ENCODE measurements around the gene ABI1. TPM values are rescaled to one million over a fixed set of nuclear protein-coding genes. Genes with fewer than 3 reads are reported as not detected.

ABI1 gene
- total and polyA plus RNA-seq, 2 of the 13 experiments (the other 11 are each of a cell fraction or from before 2014, with no cell fraction given), result 20.9 to 22.9 TPM

- H3K79me2 ChIP-seq (ENCODE audit: insufficient read depth, low read length), result no peaks in the 10 kb centered on the region
- H3K36me3 ChIP-seq (replicated peaks in 1 of 2; ENCODE audit: control insufficient read depth in 1 of 2, insufficient read depth in 2 of 2, low read length in 2 of 2), result peaks cover 3 to 17% of the 10 kb centered on the region in 2 experiments; a peak in 4 of 5 replicates
- no peak overlapping the region for H3K9ac ChIP-seq (ENCODE audit: insufficient read depth, low read depth, low read length)
- H3K9me3 ChIP-seq (ENCODE audit: low read length), result no peaks in the 10 kb centered on the region
- TF ChIP-seq ZSCAN29 (CRISPR knock-in tag; conservative IDR thresholded peaks at IDR 0.05) (no peak), HMGA1 (CRISPR knock-in tag; conservative IDR thresholded peaks at IDR 0.05) (no peak), HNRNPK (IDR thresholded peaks at IDR 0.05; ENCODE audit: low read depth, low read length, poor library complexity, severe bottlenecking) (peak; percentile 67), ZSCAN12 (CRISPR knock-in tag; IDR thresholded peaks at IDR 0.05) (no peak), ZC3H13 (CRISPR knock-in tag; IDR thresholded peaks at IDR 0.05) (no peak), ZNF703 (CRISPR knock-in tag; IDR thresholded peaks at IDR 0.05; ENCODE audit: borderline replicate concordance) (no peak), STAG1 (CRISPR knock-in tag; IDR thresholded peaks at IDR 0.05) (no peak), MTA1 (CRISPR knock-in tag; IDR thresholded peaks at IDR 0.05; ENCODE audit: borderline replicate concordance) (no peak), PCBP2 (optimal IDR thresholded peaks at IDR 0.05; ENCODE audit: low read depth, low read length, poor library complexity, severe bottlenecking) (peak; percentile 48)
- WGBS (ENCODE audit: low lambda C conversion rate), result 97% methylated on average over 2 of the region's 2 CpGs
- H2AFZ ChIP-seq (ENCODE audit: low read length), result no peak overlapping the region
- ChIA-PET POLR2A (no interaction called here), CTCF (ENCODE audit: low intra/inter-chr PET ratio, low total read pairs) (no interaction called here)
- ATAC-seq (no peak), DNase-seq (ENCODE audit: low spot score) (no peak), FAIRE-seq (no peak)
- no peak overlapping the region for H3K4me3 ChIP-seq (replicated peaks in 1 of 3; ENCODE audit: insufficient read depth in 1 of 3, low read depth in 2 of 3, low read length in 3 of 3)
- in situ Hi-C loops (cut with HindIII; ENCODE audit: extremely low pct_ligation_motif_present, low pct_unique_long_range_greater_than_20kb), result no loop called here
- no TSS peak for BruUV-seq (replicated peaks)
- no peaks in the 10 kb centered on the region for H3K4me1 ChIP-seq (ENCODE audit: insufficient read depth, low read length)
- H3K4me2 ChIP-seq (ENCODE audit: low read depth, low read length), result no peak overlapping the region
- no peak overlapping the region for H3K27ac ChIP-seq (ENCODE audit: extremely low read length, insufficient read depth, low read length)
- intact Hi-C loops (cut with micrococcal nuclease; ENCODE audit: unreplicated experiment), result no loop called here
- H3K27me3 ChIP-seq (ENCODE audit: control insufficient read depth in 1 of 2, insufficient read depth in 2 of 2, low read length in 2 of 2), result no peaks in the 10 kb centered on the region
- no peaks in the 10 kb centered on the region for H4K20me1 ChIP-seq (ENCODE audit: insufficient read depth, low read length)
These were observed 95.2 kb downstream of the ABI1 start for GRCh38 chr10:26765549-26765948.

DNA sequence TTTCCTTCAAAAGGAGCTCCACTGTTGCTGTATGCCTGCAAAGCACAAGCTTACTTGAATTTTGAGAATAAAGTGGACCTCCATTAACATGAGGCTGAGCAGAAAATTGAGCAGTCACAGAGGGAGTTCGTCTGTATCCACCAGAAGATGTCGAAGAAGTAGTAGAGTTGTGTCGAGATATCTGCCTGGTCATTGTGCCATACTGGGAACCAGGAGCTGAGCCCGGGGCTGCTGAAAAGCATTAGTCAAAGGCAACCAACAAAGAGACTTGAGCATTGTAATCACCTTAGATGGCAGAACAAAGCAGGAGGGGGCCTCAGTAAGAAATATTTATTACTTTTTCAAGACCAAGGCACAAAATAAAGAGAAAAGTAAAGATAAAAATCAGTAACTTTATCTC, 101.8 kb downstream of the ABI1 start:
- H3K9me3 ChIP-seq (ENCODE audit: low read length), result no peaks in the 10 kb centered on the region
- BruUV-seq (replicated peaks), result no TSS peak
- TF ChIP-seq, protein P1, sequence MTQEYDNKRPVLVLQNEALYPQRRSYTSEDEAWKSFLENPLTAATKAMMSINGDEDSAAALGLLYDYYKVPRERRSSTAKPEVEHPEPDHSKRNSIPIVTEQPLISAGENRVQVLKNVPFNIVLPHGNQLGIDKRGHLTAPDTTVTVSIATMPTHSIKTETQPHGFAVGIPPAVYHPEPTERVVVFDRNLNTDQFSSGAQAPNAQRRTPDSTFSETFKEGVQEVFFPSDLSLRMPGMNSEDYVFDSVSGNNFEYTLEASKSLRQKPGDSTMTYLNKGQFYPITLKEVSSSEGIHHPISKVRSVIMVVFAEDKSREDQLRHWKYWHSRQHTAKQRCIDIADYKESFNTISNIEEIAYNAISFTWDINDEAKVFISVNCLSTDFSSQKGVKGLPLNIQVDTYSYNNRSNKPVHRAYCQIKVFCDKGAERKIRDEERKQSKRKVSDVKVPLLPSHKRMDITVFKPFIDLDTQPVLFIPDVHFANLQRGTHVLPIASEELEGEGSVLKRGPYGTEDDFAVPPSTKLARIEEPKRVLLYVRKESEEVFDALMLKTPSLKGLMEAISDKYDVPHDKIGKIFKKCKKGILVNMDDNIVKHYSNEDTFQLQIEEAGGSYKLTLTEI (CRISPR knock-in tag; conservative IDR thresholded peaks at IDR 0.05), result no peak
- TF ChIP-seq HOXD1 (CRISPR knock-in tag; IDR thresholded peaks at IDR 0.05), result no peak
- TF ChIP-seq RBAK (CRISPR knock-in tag; IDR thresholded peaks at IDR 0.05), result no peak
- TF ChIP-seq, protein P2, sequence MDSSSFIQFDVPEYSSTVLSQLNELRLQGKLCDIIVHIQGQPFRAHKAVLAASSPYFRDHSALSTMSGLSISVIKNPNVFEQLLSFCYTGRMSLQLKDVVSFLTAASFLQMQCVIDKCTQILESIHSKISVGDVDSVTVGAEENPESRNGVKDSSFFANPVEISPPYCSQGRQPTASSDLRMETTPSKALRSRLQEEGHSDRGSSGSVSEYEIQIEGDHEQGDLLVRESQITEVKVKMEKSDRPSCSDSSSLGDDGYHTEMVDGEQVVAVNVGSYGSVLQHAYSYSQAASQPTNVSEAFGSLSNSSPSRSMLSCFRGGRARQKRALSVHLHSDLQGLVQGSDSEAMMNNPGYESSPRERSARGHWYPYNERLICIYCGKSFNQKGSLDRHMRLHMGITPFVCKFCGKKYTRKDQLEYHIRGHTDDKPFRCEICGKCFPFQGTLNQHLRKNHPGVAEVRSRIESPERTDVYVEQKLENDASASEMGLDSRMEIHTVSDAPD (CRISPR knock-in tag; IDR thresholded peaks at IDR 0.05), result no peak
- TF ChIP-seq ZNF784 (CRISPR knock-in tag; IDR thresholded peaks at IDR 0.05; ENCODE audit: borderline replicate concordance), result no peak

More for the DNA sequence above, 101.8 kb downstream of the ABI1 start:
- in situ Hi-C loops (cut with HindIII; ENCODE audit: extremely low pct_ligation_motif_present, low pct_unique_long_range_greater_than_20kb), result no loop called here
- intact Hi-C loops (cut with micrococcal nuclease; ENCODE audit: unreplicated experiment), result no loop called here
- H3K27ac ChIP-seq (ENCODE audit: extremely low read length, insufficient read depth, low read length), result no peak overlapping the region
- H2AFZ ChIP-seq (ENCODE audit: low read length), result no peak overlapping the region
- 93% methylated on average over 4 of the region's 4 CpGs for WGBS (ENCODE audit: low lambda C conversion rate)
- H4K20me1 ChIP-seq (ENCODE audit: insufficient read depth, low read length), result no peaks in the 10 kb centered on the region
- ATAC-seq (no peak), DNase-seq (ENCODE audit: low spot score) (no peak), FAIRE-seq (no peak)
- ChIA-PET POLR2A (no interaction called here), CTCF (ENCODE audit: low intra/inter-chr PET ratio, low total read pairs) (no interaction called here)
- peaks cover 3 to 11% of the 10 kb centered on the region in 2 experiments; a peak in 1 of 5 replicates for H3K36me3 ChIP-seq (replicated peaks in 1 of 2; ENCODE audit: control insufficient read depth in 1 of 2, insufficient read depth in 2 of 2, low read length in 2 of 2)
- H3K4me2 ChIP-seq (ENCODE audit: low read depth, low read length), result no peak overlapping the region
- H3K9ac ChIP-seq (ENCODE audit: insufficient read depth, low read depth, low read length), result no peak overlapping the region
- H3K4me1 ChIP-seq (ENCODE audit: insufficient read depth, low read length), result no peaks in the 10 kb centered on the region
- no peak overlapping the region for H3K4me3 ChIP-seq (replicated peaks in 1 of 3; ENCODE audit: insufficient read depth in 1 of 3, low read depth in 2 of 3, low read length in 3 of 3)
- H3K79me2 ChIP-seq (ENCODE audit: insufficient read depth, low read length), result no peaks in the 10 kb centered on the region
- H3K27me3 ChIP-seq (ENCODE audit: control insufficient read depth in 1 of 2, insufficient read depth in 2 of 2, low read length in 2 of 2), result no peaks in the 10 kb centered on the region
